ENCODE measurements around the gene TTC39B.

The TTC39B gene

DNA sequence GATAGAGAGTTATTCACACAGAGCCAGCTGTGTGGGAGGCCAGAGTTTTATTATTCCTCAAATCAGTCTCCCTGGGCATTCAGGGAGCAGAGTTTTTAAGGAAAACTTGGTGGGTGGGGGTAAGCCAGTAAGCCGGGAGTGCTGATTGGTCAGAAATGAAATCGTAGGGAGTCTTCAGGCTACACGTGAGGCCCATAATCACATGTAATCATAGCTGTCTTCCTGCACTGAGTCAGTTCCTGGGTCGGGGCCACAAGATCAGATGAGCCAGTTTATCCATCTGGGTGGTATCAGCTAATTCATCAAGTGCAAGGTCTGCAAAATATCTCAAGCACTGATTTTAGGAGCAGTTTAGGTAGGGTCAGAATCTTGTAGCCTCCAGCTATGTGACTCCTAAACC is 10.8 kb upstream of the TTC39B start:
- DNase-seq (ENCODE audit: low spot score), result no peak
- CTCF ChIA-PET, result no interaction called here
- no peak overlapping the region for H3K27ac ChIP-seq
- TF ChIP-seq, protein P1, sequence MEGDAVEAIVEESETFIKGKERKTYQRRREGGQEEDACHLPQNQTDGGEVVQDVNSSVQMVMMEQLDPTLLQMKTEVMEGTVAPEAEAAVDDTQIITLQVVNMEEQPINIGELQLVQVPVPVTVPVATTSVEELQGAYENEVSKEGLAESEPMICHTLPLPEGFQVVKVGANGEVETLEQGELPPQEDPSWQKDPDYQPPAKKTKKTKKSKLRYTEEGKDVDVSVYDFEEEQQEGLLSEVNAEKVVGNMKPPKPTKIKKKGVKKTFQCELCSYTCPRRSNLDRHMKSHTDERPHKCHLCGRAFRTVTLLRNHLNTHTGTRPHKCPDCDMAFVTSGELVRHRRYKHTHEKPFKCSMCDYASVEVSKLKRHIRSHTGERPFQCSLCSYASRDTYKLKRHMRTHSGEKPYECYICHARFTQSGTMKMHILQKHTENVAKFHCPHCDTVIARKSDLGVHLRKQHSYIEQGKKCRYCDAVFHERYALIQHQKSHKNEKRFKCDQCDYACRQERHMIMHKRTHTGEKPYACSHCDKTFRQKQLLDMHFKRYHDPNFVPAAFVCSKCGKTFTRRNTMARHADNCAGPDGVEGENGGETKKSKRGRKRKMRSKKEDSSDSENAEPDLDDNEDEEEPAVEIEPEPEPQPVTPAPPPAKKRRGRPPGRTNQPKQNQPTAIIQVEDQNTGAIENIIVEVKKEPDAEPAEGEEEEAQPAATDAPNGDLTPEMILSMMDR (conservative IDR thresholded peaks at IDR 0.05; ENCODE audit: low read depth), result no peak
- POLR2A ChIA-PET (ENCODE audit: low non-redundant PET), result interaction anchor here (0.6 kb wide), 1 partner anchor 236 kb away, joined by 3 read pairs; no protein-coding TSS in a partner anchor

DNA sequence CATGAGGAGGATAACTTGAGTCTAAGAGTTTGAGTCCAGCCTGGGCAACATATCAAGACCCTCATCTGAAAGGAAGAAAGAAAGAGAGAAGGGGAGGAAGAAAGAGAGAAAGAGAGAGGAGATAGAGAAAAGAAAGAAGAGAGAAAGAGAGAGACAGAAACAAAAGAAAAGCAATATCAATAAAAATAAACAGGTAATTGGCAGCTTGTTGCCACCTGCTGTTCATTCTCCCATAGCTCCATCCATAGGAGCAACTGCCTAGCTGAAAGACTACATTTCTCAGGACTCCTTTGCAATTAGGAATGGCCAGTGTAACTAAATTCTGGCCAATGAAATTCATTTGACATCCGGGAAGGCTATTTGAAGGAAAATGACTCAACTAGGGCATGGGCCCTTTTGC is 4.6 kb upstream of the TTC39B start:
- ChIA-PET POLR2A (ENCODE audit: low non-redundant PET) (no interaction called here), CTCF (interaction anchor here (1.4 kb wide), 1 partner anchor 112 kb away, joined by 3 read pairs; no protein-coding TSS in a partner anchor)
- DNase-seq (ENCODE audit: low spot score), result no peak
- H3K27ac ChIP-seq, result no peak overlapping the region
- TF ChIP-seq, protein P1 (conservative IDR thresholded peaks at IDR 0.05; ENCODE audit: low read depth), result no peak

DNA sequence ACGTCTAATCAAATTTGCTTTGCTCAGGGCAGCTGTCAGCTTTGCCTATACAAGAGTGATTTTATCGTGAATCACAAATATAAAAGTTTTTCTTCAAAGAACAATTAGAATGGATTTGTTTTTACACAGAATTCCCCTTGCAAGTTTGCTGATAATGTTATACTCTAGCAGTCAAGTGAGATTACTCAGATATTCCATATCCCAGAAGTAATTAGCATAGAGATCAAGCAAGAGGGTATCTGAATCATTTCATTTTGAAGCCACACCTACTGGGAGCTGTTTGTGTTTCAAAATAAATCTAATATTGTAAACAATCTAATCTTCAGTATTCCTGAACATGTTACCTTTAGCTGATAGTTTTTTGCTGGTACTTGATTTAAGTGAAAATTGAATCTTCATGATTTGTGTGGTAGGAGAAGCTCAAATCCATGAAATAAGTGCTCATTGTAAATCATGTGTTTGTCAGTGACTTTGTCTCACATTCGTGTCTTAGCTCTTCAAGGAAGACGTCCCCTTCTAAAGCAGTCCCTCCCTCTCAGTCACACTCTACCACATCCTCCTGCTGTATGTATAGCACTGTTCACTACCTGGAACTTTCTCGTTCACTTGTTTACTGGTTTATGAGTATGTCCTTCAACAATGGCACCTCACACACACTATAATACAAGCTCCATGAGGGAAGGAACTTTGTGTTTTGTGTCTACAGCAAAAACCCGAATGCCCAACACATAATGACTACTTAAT is 3.3 kb upstream of the TTC39B start:
- POLR2A ChIA-PET (ENCODE audit: low non-redundant PET), result no interaction called here
- TF ChIP-seq, protein P1 (conservative IDR thresholded peaks at IDR 0.05; ENCODE audit: low read depth), result no peak
- no peak overlapping the region for H3K27ac ChIP-seq
- DNase-seq (ENCODE audit: low spot score), result no peak
- CTCF ChIA-PET, result interaction anchor here (0.7 kb wide), 1 partner anchor 106 kb away, joined by 3 read pairs; no protein-coding TSS in a partner anchor

DNA sequence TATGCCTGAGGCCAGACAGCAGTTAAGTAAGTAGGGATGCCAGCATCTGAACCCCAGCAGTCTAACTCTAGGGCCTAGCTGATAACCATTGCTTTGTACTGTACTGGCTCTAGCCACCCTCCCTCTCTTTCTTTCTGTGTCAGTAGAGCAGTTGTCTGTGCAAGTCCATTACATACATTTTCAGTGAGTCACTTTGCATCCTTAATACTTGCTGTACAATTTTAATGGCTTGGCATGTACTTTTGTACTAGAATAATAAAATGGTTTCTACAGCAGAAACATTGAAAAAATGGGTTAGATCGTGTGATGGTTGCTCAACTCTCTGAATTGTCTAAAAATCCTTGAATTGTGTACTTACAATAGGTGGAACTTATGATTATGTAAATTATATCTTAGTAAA is 1.5 kb upstream of the TTC39B start:
- TF ChIP-seq, protein P1 (conservative IDR thresholded peaks at IDR 0.05; ENCODE audit: low read depth), result no peak
- CTCF ChIA-PET, result no interaction called here
- POLR2A ChIA-PET (ENCODE audit: low non-redundant PET), result no interaction called here
- DNase-seq (ENCODE audit: low spot score), result peak; percentile 67
- peak overlapping the region; percentile 87 for H3K27ac ChIP-seq

DNA sequence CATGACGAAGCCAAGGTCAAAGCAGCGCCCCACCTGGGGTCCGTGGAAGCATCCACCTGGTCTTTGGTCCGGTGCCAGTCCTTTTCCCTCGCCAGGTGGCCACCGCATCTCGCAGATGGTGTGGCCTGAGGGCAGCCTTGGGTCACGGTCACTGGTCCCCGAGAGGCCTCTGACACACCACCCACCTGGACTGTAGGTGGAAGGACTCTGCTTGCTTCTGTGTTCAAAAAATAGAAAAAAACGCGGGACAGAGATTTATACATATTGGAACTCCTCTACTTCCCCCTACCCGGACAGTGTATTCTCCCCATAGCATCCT is 466 bp upstream of the TTC39B start:
- TF ChIP-seq, protein P1 (conservative IDR thresholded peaks at IDR 0.05; ENCODE audit: low read depth), result no peak
- POLR2A ChIA-PET (ENCODE audit: low non-redundant PET), result no interaction called here
- DNase-seq (ENCODE audit: low spot score), result no peak
- CTCF ChIA-PET, result no interaction called here
- H3K27ac ChIP-seq, result peak overlapping the region; percentile 88

DNA sequence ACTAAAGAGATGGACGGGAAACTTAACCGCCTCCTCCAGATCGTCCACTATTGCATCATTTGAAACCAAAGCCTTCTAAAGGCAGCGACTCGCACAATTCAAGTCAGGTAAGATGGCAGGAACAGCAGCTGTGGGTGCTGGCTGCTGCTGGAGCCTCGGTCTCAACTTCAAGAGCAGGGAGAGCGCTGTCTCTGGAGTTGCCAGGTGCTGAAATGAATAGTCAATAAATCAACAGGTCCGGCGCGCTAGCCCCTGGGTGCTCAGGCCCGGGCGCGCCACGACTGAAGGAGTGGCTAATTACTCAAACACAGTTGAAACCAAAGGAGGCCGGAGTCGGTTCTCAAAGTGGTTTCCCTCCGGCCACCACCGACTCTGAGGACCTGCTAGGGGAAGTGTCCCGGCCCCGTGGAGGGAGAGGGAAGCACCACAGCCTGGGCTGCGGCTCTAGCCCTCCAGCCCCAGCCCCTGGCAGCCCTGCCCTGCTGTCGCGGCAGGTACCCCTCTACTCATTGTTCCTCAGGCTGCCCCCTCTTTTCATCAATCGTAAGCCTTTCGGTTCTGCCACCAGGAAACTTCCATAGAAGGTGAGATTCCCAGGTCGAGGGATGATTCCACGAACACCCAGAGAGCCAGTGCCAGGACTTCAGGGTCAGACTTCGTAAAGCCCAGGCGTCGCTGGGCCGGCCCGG is 804 bp downstream of the TTC39B start:
- CTCF ChIA-PET, result interaction anchor here (0.6 kb wide), 1 partner anchor 25 kb away, joined by 4 read pairs; no protein-coding TSS in a partner anchor
- TF ChIP-seq, protein P1 (conservative IDR thresholded peaks at IDR 0.05; ENCODE audit: low read depth), result no peak
- POLR2A ChIA-PET (ENCODE audit: low non-redundant PET), result no interaction called here
- H3K27ac ChIP-seq, result peak overlapping the region; percentile 88
- DNase-seq (ENCODE audit: low spot score), result peak; percentile 36

Measured in RWPE1 (cell line).